Type B pancreatic cell (in vitro differentiated cells): ENCODE results near the gene RPL26. TPM values are rescaled to one million over a fixed set of nuclear protein-coding genes. Genes with fewer than 3 reads are reported as not detected.

Experiments
- DNase-seq: peaks from one replicate; pipeline ENCODE4 v3.0.0; 2021; ENCODE audit warnings: mixed read lengths; ENCODE audit not compliant: unreplicated experiment; ENCODE audit errors: extremely low spot score
- H3K27ac Mint-ChIP-seq: 2 replicates; pipeline ENCODE4 v1.8.0; 2021; ENCODE audit warnings: mild to moderate bottlenecking, mixed read lengths
- H3K27me3 Mint-ChIP-seq: 2 replicates; pipeline ENCODE4 v1.8.0; 2021; ENCODE audit warnings: mixed read lengths
- H3K36me3 Mint-ChIP-seq: 2 replicates; pipeline ENCODE4 v1.8.0; 2021; ENCODE audit warnings: mixed read lengths
- H3K4me1 Mint-ChIP-seq: one replicate; pipeline ENCODE4 v1.8.0; 2021; ENCODE audit warnings: mixed read lengths; ENCODE audit not compliant: unreplicated experiment
- H3K4me3 Mint-ChIP-seq: 2 replicates; pipeline ENCODE4 v1.8.0; 2021; ENCODE audit warnings: mild to moderate bottlenecking, mixed read lengths
- H3K9me3 Mint-ChIP-seq: 2 replicates; pipeline ENCODE4 v1.8.0; 2021; ENCODE audit warnings: mixed read lengths
- CTCF ChIP-seq: fragments of 200-600 bp; sonication (generic); conservative IDR thresholded peaks from 2 replicates; pipeline ENCODE4 v1.5.0; 2021; ENCODE audit warnings: antibody characterized with exemption, mild to moderate bottlenecking
- total RNA-seq: library from RNA; stranded (reverse); gene quantifications from 2 replicates; pipeline ENCODE4 v1.2.1, GENCODE V29; 2021; ENCODE audit warnings: low replicate concordance

The RPL26 gene
- total RNA-seq, 1 donor from 2014 or later: 2,046 TPM

GRCh38 chr17:8332128-8332527 is 50.9 kb downstream of the RPL26 start:
- Mint-ChIP-seq H3K9me3 (no peaks in the 10 kb centered on the region), H3K36me3 (no peaks in the 10 kb centered on the region), H3K27me3 (peaks cover 11% of the 10 kb centered on the region), H3K4me1 (no peaks in the 10 kb centered on the region), H3K4me3 (no peak overlapping the region), H3K27ac (no peak overlapping the region)
- no peak for TF ChIP-seq CTCF
- no peak for DNase-seq

Other genes with a start within 250 kb of the RPL26 start
- 31.0 and 33.2 TPM in 2 replicates for gene PER1, start 230.8 kb downstream of the RPL26 start, total RNA-seq
- 44.7 and 46.3 TPM in 2 replicates for gene VAMP2, start 220.2 kb downstream of the RPL26 start, total RNA-seq
- gene TMEM107, start 206.8 kb downstream of the RPL26 start, total RNA-seq: 19.1 and 22.1 TPM in 2 replicates
- 4.8 and 6.9 TPM in 2 replicates for gene BORCS6, start 193.0 kb downstream of the RPL26 start, total RNA-seq
- gene AURKB, start 172.6 kb downstream of the RPL26 start, total RNA-seq: 35.0 and 108 TPM in 2 replicates
- gene CTC1, start 135.1 kb downstream of the RPL26 start, total RNA-seq: 42.6 and 43.1 TPM in 2 replicates
- gene PFAS, start 133.9 kb downstream of the RPL26 start, total RNA-seq: 54.5 and 117 TPM in 2 replicates
- gene RANGRF, start 94.5 kb downstream of the RPL26 start, total RNA-seq: 21.9 and 30.9 TPM in 2 replicates
- gene SLC25A35, start 87.8 kb downstream of the RPL26 start, total RNA-seq: 4.0 and 5.6 TPM in 2 replicates
- 0.24 TPM in 1 of 2 replicates, not detected in the other for gene ARHGEF15, start 73.0 kb downstream of the RPL26 start, total RNA-seq
- not detected in 2 replicates for gene ODF4, start 43.4 kb downstream of the RPL26 start, total RNA-seq
- gene RNF222, start 14.6 kb upstream of the RPL26 start, total RNA-seq: 0.24 and 1.1 TPM in 2 replicates
- gene NDEL1, start 52.7 kb upstream of the RPL26 start, total RNA-seq: 51.4 and 77.9 TPM in 2 replicates
- gene MYH10, start 247.5 kb upstream of the RPL26 start, total RNA-seq: 135 and 254 TPM in 2 replicates